Subcutaneous adipose tissue (tissue), 4 donors: ENCODE measurements around the gene PBOV1. TPM values are rescaled to one million over a fixed set of nuclear protein-coding genes. Genes with fewer than 3 reads are reported as not detected.

Experiments used
- total RNA-seq, 4 donors: library from RNA; depleted of rRNA; stranded (reverse); fragments of >200 nt; gene quantifications; one replicate each; pipeline ENCODE4 v1.1.0, GENCODE V29; 2016
- TF ChIP-seq, protein P1 (sequence below): fragments of 450-650 bp; IDR thresholded peaks from one replicate; pipeline ENCODE4 v1.5.1; 2016; ENCODE audit warnings: low read depth, mild to moderate bottlenecking, control low read depth, antibody characterized with exemption, moderate library complexity

Gene PBOV1
- total RNA-seq, 4 donors from 2014 or later = not detected

DNA sequence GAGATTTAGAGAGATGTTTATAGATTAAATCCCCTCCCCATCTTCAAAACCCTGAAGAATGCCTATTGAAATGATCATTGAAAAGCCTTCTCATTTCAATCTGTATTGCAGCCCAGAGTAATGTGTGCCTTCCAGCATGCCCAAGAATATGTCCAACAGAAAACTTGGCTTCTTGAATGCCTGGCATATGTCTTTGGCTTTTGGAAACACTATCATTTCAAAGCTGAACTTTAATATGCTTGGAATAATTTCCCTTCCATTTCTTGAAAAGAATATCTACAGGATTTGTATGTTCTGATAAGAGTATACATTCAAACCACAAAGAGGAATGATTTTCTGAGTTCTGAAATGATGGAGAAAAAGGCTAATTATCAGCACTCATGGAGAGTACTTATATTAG lies 11.9 kb upstream of the PBOV1 start:
- TF ChIP-seq, protein P1, sequence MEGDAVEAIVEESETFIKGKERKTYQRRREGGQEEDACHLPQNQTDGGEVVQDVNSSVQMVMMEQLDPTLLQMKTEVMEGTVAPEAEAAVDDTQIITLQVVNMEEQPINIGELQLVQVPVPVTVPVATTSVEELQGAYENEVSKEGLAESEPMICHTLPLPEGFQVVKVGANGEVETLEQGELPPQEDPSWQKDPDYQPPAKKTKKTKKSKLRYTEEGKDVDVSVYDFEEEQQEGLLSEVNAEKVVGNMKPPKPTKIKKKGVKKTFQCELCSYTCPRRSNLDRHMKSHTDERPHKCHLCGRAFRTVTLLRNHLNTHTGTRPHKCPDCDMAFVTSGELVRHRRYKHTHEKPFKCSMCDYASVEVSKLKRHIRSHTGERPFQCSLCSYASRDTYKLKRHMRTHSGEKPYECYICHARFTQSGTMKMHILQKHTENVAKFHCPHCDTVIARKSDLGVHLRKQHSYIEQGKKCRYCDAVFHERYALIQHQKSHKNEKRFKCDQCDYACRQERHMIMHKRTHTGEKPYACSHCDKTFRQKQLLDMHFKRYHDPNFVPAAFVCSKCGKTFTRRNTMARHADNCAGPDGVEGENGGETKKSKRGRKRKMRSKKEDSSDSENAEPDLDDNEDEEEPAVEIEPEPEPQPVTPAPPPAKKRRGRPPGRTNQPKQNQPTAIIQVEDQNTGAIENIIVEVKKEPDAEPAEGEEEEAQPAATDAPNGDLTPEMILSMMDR = no peak

DNA sequence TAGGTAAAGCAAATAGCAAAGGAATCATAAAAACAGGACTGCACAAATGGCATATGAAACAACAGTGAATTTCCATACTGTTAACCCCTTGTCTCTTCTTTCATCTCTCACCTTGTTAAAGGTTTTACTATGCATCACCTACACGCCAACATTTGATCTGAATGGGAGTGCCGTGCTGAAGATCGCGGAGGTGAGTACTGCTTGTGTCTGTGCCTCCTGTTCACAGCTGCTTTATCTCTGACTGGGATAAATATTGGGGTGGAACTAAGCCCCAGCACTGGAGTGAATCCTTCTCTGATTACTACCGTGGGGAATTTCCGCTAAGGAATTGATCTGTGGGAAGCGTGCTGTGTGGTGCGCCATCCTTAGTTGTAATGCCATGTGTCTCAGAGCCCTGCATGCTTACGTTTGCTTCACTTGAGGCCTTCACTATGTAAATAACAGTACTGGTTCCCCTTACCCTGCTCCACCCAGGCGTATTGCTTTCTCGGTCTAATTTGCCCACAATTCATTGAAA lies 11.4 kb upstream of the PBOV1 start:
- TF ChIP-seq, protein P1 = no peak

DNA sequence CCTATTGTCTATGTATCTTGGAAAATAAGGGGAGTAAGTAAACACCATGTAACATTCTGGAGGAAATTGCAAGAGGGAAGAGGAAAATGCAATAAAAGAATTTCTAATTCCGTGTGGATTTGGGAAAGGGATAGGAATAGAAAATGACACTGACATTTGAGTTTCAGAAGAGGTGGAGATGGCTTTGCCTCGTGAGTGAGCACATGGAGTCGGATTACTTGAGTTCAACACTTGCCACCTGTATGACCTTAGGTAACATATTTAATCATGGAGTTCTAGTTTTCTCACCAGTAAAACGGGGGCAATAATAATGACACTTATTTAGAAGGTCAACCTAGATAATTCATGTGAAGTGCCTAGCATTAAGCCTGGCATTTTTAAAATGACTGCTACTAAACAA lies 10.8 kb upstream of the PBOV1 start:
- TF ChIP-seq, protein P1 = no peak

DNA sequence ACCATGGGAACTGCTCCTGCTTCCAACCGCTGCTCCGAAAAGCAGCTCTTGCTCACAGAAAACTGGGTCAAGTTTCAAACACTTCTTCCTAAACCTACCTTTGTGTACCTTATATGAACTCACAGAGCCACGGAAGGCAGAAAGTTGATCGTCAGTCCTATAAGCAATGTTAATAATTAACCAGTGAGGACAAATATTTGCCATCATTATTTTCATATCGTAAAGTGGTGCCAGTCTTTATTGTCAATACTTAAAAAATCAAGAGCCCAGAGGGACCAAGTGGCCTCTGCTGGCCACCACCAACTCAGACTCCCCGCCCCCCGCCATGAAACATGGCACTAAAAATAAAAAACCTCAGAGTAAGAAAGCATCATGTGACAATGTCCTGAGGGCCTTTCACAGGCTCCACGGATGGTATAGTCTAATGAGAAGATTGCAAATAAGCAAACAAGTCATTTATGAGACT lies 9.1 kb upstream of the PBOV1 start:
- TF ChIP-seq, protein P1 = no peak

DNA sequence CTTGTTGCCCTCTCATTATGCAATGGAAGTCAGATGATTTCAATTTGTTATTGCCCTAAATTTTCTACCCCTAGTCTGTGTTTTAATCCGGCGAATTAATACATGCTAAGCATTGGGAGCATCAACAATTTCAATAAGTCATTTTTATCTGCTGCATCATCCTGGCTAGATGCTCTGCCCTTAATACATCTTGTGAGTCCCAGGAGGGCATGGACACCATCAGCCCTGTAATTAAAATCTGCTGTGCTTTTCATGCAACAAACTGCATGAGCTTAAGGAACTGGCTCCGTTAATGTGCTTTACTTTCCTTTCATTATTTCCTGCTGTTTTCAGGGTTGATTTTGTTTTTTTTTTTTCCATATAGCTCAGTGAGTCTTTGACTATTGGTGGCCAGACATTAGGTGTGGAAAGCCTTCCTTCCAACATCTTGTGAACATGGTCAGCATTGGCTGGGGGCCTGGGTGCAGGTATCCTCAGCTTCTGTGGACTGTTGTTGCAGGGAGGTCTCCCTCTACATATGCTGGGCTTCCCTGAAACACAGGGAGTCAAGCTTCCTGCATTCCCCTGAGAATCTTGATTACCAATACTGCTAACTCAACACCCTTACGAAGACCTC lies 8.5 kb upstream of the PBOV1 start:
- TF ChIP-seq, protein P1 = no peak

DNA sequence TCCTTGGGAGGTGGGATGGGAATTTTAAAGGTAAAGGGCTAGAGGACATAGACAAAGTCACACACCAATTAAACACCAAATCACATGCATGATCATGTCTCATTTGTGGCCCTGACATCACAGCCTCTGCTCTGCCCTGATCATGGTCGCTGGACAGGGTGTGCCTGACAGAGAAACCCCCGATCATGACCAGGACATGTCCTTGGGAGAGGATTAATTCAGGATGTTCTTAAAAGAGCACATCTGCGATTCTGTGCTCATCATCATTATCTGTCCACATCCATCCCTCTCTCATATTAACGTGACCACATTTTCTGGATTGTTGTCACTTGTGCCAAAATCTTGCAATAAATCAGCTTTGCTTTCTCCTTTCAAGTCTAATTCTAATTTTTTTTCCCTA lies 7.7 kb upstream of the PBOV1 start:
- TF ChIP-seq, protein P1 = no peak

DNA sequence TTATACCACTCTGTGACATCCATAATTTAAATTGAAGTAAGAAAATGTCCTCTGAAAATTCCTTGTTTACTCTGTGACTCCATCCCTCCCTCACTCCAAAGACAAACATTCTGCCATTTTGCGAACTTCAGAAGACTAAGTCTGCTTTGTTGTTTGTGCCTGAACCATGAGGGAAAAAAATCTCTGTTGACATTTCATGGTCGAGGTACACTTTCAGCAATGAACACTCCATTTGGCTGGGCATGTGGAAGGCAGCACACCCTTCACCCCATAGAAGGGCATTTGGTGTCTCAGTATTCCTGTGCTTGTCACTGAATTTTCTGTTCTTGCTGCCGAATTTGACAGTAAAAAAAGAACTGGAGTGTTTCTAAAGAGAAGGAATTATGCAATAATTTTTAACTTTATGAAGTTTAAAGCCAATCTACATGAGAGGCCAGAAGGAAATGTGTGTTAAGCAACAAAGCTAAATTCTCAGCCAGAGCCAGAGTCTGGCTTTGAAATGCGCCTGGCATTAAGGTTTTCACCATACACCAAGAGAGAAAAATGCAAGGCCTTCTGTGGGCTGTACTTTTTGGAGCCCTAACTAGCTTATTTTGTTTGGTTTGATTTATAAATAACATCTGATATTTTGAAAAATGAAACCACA lies 4.7 kb upstream of the PBOV1 start:
- TF ChIP-seq, protein P1 = no peak
